Stimulated activated CD8-positive, alpha-beta memory T cell treated with anti-CD3 and anti-CD28 coated beads, Interleukin-7, amount 100 ng/mL, for 24 hours (primary cell): ENCODE data around the gene RNU11.
"Not testable (repeated sequence)": the region's sequence is repeated elsewhere in the genome, so short reads cannot be mapped to it uniquely, and the experiment has no call there.

Experiments
- DNase-seq: peaks from one replicate; pipeline ENCODE4 v3.0.0-alpha.2; 2020; ENCODE audit warnings: low read depth

RNU11 gene

DNA sequence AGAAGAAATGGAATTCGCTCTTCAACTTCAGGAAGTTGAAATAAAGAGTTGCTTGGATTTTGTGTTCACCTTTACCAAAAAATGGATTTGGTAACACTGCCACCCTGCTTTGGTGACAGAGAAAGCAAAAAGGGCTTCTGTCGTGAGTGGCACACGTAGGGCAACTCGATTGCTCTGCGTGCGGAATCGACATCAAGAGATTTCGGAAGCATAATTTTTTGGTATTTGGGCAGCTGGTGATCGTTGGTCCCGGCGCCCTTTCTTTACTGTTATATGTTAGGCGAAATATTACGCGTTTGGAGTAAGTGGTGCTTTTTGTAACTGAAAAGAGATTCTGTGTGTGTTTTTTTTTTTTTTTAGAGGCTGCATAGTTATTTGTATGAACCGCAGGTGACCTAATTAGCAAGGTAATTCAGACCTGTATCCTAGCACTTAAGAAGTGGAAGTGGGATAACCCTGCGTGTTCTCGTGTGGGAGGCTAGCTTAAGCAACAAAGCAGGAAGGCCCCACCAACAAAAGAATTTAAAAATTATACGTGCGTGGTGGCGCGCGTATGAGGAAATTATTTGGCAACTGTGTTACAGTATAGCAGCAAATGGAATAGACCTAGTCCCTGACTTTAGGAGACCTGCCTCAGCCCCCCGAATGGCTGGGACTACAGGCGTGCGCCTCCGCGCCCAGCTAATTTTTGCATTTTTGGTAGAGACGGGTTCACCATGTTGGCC, at the start of gene RNU11:
RNU11 (plus strand) TSS at position 127 of the 725 bp plus-strand sequence.
- DNase-seq = peak; percentile 76

DNA sequence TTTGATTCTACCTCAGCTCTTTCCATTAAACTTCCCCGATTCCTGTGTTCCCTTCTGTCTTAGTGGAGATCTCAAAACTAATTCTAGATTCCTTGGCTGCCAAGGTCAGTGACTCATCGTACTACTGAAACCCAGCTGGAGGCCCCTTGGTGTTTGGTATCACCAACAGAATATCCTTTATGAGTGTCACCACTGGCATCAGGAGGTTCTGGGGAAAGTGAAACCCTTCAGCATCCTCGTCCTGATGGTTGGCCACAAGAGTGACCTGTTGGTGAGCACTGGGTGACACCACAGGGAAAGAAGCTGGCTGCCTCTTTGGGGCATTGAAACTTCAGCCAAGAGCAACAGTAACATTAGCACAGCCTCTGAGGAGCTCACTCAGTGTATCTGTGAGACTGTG, 46.7 kb upstream of the RNU11 start:
- no peak for DNase-seq

DNA sequence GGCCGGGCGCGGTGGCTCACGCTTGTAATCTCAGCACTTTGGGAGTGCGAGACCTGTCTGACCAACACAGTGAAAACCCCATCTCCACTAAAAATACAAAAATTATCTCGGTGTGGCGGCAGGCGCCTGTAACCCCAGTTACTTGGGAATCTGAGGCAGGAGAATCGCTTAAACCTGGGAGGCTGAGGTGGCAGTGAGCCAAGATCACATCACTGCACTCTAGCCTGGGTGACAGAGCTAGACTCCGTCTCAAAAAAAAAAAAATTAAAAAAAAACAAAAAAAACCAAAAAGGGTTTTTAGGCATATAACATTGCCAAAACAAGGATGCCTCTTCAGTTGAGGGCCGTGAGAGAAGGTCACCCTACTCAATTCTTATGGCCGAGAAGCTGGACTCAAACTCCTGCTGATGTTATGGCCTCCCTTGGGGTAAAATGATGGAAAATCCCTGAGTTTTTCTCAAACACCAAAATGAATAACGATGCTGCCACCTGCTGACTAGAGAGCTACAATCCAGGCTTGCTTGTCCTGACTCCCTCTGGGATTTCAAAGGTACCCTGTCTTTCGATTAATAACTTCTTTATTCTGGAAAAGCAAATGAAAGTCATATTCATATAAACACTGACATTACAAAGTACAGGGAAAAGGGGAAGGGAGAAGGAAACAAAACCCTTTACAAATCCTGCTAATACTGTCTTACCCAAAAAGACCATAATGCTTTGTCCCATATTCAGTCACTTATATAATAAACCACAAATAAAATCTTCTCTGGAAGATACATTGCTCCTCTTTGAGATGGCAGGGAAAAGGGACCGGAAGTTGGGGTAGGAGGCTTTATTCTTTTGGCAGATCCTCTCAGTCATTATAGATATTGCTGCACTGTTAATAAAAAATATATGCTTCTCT, 45.6 kb upstream of the RNU11 start:
- no peak for DNase-seq

DNA sequence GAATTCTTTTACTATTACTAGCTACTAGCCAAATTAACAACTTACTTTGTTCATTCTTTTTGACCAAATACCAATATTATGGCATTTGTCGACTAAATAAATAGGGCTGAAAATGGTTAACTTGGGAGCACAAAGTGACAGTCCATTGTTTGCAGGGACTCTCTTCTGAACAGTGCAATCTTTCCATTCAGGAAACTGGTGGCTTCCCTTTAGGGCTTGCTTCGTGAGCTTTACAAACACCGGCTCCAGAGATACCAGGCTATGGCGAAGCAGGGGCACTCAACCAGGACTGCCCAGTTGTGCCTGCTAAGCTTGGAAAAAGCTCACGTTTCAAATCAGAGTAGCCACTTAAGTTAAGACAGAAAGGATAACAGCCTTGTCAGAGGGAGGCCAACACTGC, 44.0 kb upstream of the RNU11 start:
- no peak for DNase-seq

DNA sequence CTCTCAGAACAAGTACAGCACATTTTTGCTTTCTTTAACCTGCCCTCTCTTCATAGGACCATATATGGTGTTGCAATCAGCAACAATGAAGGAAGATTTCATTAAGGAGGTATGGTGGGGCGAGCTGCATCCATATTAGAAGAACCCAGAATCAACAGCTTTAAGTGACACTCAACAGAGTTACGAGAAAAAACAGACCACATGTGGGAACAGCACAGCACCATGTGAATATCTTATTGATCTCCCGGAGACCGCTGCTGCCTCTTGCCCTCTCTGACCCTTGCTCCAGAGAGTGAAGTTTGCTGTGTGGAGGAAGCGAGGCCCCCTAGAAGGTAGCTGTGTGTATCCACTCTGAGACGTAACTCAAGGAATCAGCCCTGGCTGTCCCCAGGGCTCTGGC, 43.4 kb upstream of the RNU11 start:
- DNase-seq = no peak

DNA sequence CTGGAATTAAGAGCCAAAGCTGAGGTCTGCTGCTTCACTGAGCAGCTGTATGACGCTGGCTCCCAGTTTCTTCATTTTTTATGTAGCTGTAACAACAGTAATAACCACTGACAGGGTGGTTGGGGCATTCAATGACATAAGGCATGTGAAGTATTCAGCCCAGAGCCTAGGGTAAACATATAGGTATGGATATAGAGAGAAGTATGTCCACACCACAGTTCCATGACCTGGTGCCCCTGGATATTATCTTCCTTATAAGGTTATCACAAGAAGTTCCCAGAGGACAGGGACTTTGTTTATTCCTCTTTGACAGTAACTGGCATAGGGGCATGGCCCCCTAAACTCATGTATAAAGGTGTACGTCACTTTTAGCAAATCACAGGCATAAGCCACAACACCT, 41.6 kb upstream of the RNU11 start:
- DNase-seq = no peak

DNA sequence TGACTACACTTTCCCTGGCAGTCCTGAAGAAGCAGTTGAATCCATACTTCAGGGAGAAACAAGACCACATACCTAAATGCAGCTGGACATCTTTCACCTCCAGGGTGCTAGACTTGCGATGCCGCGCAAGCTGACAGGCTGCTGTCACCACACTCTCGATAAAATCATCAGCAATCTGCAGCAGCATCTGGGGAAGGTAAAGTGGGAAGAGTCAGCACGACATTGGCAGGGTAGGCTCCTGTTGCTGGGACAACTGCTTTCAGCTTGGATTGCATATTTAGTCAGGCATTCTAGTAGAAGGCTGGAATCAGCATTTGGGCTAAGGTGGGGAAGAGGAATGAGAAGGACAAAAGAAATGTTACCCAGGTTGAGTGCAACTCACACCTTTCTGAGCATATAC, 35.2 kb upstream of the RNU11 start:
- no peak for DNase-seq

DNA sequence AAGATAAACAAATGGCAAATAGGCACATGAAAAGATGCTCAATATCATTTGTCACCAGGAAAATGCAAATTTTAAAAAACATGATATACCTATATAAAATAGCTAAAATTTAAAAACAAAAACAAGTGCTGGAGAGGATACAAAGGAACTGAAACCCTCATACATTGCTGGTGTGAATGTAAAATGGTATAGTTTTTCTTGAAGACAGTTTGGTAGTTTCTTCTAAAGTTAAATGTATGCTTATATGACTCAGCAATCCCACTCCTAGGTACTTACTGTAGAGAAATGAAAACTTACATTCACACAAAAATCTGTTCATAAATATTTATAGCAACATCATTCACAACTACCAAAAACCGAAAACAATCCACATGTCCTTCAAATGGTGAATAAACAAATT, 16.7 kb upstream of the RNU11 start:
- DNase-seq = no peak

DNA sequence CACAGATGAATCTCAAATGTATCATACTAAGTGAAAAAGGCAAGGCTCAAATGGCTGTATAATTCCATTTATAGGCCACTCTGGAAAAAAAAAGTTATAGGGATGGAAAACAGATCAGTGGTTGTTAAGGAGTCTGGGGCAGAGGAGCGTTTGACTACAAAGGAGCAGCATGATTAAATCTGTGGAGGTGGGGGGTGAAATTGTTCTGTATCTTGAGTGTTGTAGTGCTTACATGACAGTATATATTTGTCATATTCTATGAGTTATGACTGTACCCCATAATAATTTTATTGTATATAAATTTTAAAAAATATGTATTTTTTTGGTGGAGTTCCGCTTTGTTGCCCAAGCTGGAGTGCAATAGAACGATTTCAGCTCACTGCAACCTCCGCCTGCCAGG, 15.8 kb upstream of the RNU11 start:
- DNase-seq = no peak

DNA sequence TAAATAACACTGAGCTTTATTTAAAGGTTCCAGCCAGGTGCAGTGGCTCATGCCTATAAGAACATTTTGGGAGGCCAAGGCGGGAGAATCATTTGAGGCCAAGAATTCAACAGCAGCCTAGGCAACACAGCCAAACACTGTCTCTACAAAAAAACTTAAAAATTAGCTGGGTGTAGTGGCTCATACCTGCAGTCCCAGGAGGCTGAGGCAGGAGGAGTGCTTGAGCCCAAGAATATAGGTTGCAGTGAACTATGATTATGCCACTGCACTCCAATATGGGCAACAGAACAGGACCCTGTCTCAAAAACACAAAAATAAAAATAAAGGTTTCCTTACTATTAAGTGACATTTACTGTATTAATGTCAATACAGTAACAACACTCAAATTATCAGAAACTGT, 7.6 kb upstream of the RNU11 start:
- no peak for DNase-seq

DNA sequence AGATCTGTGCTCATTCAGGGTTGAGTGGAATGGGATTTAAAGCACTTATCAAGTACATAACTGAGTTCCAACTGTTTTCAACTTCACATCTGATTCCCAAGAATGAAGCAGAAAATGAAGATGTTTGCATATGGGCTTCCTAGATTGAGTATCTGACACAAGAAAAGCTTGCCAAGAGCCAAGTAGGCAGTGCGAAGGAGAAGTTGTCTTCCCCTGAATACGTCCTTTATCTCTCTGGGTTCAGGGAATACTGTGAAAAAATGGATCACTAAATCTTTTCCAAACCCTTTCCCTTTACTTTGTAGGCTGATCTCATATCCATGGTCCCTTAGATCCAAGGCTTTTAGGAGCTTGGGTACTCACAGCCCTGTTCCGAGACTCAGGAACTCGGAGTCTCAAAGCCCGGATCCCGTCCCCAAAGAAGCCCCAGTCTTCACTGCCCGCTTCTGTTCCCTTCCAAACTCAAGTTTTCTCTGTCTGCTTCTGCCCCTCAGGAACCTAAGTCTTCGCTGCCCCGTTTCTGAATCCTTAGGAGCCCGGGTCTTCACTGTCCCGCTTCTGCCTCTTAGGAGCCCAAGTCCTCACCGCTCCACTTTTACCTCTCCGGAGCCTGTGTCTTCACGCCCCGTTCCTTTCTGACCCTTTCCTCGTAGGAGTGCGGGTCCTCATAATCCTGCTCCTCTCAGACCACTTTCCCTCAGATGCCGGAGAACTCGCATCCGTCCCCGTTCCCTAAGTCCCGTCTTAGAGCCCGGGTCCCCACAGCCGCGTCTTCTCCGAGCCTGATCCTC, 6.1 kb upstream of the RNU11 start:
- DNase-seq = no peak

DNA sequence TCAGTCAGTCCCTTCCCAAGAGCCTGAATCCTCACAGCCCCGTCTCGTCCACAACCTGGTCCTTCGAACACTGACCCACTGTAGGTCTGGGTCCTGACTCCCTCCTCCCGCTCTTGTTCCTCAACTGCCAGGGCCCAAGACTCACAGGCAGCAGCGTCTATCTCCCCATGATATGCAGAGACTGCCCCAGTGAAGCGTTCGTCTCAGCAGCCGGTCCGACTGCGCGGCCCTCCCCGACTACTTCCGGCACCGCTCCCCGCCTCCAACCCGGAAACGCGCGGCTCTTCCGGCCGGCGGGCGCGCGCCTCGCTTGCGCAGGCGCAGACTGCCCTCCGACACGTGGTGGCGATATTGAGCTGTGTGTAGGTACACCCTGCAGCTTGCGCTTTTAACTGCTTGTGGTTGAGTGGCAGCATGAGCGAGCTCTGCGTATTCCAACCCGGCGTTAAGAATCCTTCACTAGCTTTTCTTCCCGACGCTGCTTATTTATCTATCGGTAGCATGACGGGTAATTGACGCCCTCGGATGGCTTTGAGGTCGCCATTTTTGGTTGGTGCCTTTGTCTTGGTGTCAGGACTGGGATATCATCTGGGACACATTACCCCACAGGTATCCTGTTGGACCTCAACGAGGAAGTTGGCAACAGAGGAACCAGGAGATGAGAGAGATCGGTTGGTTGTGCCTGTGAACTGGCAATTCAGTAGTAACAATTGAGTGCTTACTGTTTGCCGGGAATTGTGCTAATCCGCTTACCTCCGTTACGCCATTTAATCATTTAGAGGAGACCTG, 5.4 kb upstream of the RNU11 start, which contains the start of gene TAF12:
TAF12 (minus strand) TSS at position 221 of the 789 bp plus-strand sequence. CDS start 20,986 bp downstream, outside the sequence.
- DNase-seq = peak; percentile 74

DNA sequence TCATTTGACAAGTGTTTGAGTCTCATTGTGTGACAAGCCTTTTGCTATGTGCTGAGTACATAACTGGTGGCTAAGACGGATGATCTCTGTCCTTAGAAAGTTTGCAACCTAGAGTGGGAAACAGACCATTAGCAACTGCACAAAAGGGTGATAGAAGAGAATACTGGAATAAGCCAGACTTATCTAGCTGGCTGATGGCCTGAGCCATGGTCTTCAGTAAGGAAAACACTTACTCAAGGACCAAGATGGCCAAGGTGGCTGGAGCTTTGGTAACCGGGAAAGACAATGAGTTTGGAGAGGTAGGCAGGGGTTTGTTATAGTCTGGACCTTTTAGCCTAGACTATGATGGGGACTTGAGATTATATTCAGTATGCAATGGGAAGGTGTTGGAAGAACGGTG, 3.9 kb upstream of the RNU11 start:
- DNase-seq = no peak

DNA sequence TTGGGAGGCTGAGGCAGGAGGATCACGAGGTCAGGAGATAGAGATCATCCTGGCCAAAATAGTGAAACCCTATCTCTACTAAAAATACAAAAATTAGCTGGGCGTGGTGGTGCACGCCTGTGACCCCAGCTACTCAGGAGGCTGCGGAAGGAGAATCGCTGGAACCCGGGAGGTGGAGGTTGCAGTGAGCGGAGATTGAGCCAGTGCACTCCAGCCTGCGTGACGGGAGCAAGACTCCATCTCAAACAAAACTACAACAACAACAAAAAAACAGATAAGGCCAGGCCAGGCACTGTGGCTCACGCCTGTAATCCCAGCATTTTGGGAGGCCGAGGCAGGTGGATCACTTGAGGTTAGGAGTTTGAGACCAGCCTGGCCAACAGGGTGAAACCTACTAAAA, 3.0 kb upstream of the RNU11 start:
- DNase-seq = not testable (repeated sequence)

DNA sequence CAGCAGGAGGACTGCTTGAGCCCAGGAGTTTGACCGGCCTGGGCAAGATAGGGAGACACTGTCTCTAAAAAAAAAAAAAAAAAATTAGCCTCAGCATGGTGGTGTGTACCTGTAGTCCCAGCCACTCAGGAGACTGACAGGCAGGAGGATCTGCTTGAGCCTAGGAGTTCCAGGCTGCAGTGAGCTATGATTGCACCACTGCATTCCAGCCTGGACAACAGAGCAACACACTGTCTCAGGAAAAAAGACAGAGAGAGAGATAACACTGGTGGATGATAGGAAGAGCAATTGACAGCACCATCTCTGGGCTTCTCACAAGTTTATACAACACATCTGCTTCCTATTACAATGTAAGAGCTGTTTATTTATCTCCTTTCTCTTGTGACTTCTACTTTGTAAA, 2.4 kb upstream of the RNU11 start:
- DNase-seq = no peak

DNA sequence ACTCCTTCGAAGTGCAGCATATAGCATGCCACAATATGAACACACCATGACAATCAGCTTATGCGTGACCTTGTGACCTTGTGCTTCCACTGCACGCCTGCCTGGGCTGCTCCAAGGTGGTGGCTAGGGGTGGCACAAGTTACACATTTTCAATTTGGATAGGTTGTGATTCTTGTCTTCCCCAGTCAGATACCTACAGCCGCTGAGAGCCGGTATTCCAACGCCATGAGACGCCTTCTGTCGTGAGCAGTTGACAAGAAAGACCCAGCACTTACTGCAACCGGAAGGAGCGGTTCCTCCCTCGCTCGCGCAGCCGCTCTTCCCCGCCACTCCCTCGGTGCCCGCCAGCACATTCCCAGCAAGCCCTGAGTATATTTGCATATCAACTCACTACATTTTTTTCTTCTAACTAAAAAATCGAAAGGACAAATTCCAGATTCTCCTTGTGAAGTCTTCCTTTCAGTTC, 359 bp upstream of the RNU11 start:
- peak; percentile 70 for DNase-seq

DNA sequence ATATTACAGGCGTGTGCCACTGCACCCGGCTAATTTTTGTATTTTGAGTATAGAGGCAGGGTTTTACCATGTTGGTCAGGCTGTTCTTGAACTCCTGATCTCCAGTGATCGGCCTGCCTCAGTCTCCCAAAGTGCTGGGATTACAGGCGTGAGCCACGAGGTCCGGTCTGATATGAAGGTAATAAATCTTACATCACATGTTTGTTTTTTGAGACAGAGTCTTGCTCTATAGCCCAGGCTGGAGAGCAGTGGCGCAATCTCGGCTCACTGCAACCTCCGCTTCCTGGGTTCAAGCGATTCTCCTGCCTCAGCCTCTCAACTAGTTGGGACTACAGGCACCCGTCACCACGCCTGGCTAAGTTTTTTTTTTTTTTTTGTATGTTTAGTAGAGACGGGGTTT, 4.7 kb downstream of the RNU11 start:
- not testable (repeated sequence) for DNase-seq

DNA sequence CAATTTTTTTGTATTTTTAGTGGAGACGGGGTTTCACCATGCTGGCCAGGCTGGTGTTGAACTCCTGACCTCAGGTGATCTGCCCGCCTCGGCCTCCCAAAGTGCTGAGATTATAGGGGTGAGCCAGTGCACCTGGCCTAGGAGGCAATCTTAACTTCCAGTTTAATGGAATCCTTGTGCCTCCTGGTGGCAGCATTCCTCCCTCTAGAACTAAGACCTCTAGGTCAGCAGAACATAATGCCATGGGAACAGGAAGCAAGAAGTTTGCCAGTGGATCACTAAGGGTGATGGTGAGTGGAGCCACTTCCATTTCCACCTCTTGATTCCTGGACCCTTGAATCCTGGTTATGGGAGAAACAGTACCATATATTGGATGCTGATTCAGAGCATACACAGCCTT, 5.5 kb downstream of the RNU11 start:
- not testable (repeated sequence) for DNase-seq

DNA sequence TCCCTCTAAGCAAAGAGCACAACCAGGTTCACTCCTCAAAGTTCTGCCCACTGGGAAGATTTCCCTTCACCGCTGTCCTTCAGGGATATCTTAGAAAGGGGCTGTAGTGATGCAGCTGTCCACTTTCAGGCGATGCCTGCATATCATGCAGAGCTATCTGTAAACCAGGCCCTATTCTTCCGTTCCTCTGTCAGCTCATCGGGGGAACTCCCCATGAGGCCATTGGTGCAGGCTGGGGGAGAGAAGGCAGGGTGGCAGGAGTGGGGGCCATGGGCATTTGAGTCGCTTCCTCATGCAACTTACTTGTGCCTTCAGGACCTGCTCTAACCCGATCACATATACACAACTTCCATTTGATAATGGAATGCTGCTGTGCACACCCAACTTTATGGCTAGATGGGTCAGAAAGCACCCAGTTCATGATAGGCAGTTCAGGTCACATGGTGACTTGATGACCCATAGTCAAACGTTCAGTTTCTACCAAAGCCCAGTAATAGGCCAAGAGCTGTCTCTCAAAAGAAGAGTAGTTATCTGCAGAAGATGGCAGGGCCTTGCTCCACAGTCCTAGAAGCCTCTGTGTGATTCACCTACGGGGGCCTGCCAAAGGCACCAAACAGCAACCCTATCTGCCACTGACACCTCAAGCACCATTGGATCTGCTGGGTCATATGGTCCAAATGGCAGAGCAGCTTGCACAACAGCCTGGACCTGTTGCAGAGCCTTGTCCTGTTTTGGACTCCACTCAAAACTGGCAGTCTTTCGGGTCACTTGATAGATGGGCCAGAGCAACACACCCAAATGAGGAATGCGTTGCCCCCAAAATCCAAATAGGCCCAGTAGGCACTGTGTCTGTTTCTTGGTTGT, 7.3 kb downstream of the RNU11 start:
- DNase-seq = not testable (repeated sequence)

DNA sequence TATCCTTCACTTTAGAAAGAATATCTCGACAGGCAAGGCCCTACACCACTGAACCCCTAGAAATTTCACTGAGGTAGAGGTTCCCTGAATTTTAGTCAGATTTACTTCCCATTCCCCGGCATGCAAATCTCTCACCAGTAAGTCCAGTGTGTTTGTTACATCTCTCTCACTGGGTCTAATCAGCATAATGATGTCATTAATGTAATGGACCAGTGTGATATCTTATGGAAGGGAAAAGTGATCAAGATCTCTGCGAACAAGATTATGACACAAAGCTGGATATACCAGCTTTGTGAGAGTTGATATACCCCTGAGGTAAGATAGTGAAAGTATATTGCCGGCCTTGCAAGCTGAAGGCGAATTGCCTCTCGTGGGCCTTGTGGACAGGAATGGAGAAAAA, 7.9 kb downstream of the RNU11 start:
- no peak for DNase-seq
